PC-9 (cell line): ENCODE results near the gene SYT11. TPM values are rescaled to one million over a fixed set of nuclear protein-coding genes. Genes with fewer than 3 reads are reported as not detected.

ENCODE experiments used
- BruUV-seq: library from RNA; stranded (reverse); fragments of 400-500 nt; replicated peaks from 2 replicates; lab custom pipeline; 2021; lab: Mats Ljungman, UMichigan
- CTCF ChIA-PET: fragments of 300-600 bp; sonication (Branson Sonifier 250); formaldehyde crosslinking; loops from one replicate; lab custom pipeline; 2022; ENCODE audit warnings: antibody characterized with exemption; lab: Charles Lee
- POLR2A ChIA-PET: fragments of 300-600 bp; sonication (Branson Sonifier 250); formaldehyde crosslinking; loops from one replicate; lab custom pipeline; 2022; ENCODE audit warnings: antibody characterized with exemption; ENCODE audit not compliant: unreplicated experiment; lab: Charles Lee
- DNase-seq, 2 experiments: peaks; one replicate each; pipeline versions ENCODE4 v3.0.0 to v3.0.0-alpha.2; 2015 to 2022; ENCODE audit warnings: mixed read lengths in 1 of 2
- H2AFZ ChIP-seq: fragments of 200-600 bp; sonication (generic); 2 replicates; pipeline ENCODE4 v1.8.1; 2017; ENCODE audit warnings: antibody characterized with exemption
- H3F3A ChIP-seq: fragments of 200-600 bp; sonication (generic); 2 replicates; pipeline ENCODE4 v1.8.1; 2017; ENCODE audit warnings: antibody characterized with exemption, mild to moderate bottlenecking, low read depth; ENCODE audit not compliant: insufficient read depth
- H3K27ac ChIP-seq: fragments of 200-600 bp; sonication (generic); 2 replicates; pipeline ENCODE4 v1.6.1; 2016; ENCODE audit warnings: mixed run types
- H3K27me3 ChIP-seq: fragments of 200-600 bp; sonication (generic); 2 replicates; pipeline ENCODE4 v1.6.1; 2016; ENCODE audit warnings: low read depth, mixed run types; ENCODE audit not compliant: insufficient read depth
- H3K36me3 ChIP-seq: fragments of 200-600 bp; sonication (generic); 2 replicates; pipeline ENCODE4 v1.6.1; 2016; ENCODE audit warnings: low read depth, mixed run types
- H3K4me1 ChIP-seq: fragments of 200-600 bp; sonication (generic); replicated peaks from 2 replicates; pipeline ENCODE4 v1.6.1; 2016; ENCODE audit warnings: mixed run types; ENCODE audit not compliant: insufficient read depth
- H3K4me2 ChIP-seq: fragments of 200-600 bp; sonication (generic); 2 replicates; pipeline ENCODE4 v1.6.1; 2017; ENCODE audit warnings: mixed run types
- H3K4me3 ChIP-seq: fragments of 200-600 bp; sonication (generic); 2 replicates; pipeline ENCODE4 v1.6.1; 2016; ENCODE audit warnings: mixed run types
- H3K79me2 ChIP-seq: fragments of 200-600 bp; sonication (generic); 2 replicates; pipeline ENCODE4 v1.6.1; 2017; ENCODE audit warnings: low read depth, mixed run types
- H3K9me2 ChIP-seq: fragments of 200-600 bp; sonication (generic); 2 replicates; pipeline ENCODE4 v1.8.1; 2017; ENCODE audit warnings: mild to moderate bottlenecking; ENCODE audit not compliant: insufficient read depth
- H3K9me3 ChIP-seq: fragments of 200-600 bp; sonication (generic); 2 replicates; pipeline ENCODE4 v1.8.1; 2016; ENCODE audit warnings: low read depth; ENCODE audit not compliant: insufficient read depth
- H4K20me1 ChIP-seq: fragments of 200-600 bp; sonication (generic); 2 replicates; pipeline ENCODE4 v1.8.1; 2017; ENCODE audit not compliant: insufficient read depth
- CTCF ChIP-seq: fragments of 200-600 bp; sonication (generic); conservative IDR thresholded peaks from 2 replicates; pipeline ENCODE4 v1.6.1; 2017; ENCODE audit warnings: mixed run types, antibody characterized with exemption, mild to moderate bottlenecking, moderate library complexity
- EZH2 ChIP-seq: fragments of 200-600 bp; sonication (generic); IDR thresholded peaks from 2 replicates; pipeline ENCODE4 v1.8.0; 2017; ENCODE audit warnings: antibody characterized with exemption, low read depth
- intact Hi-C: fragments of 100-400 bp; cut with micrococcal nuclease; formaldehyde crosslinking; loops from one replicate; pipeline ENCODE4 v1.10.0; 2022; ENCODE audit not compliant: unreplicated experiment
- total RNA-seq: library from RNA; stranded (reverse); gene quantifications from 2 replicates; pipeline ENCODE4 v1.2.3, GENCODE V29; 2021

Gene SYT11
- total RNA-seq, 1 experiment from 2014 or later, result 0.09 TPM

- no peaks in the 10 kb centered on the region for H3K4me1 ChIP-seq
- H4K20me1 ChIP-seq, result peaks cover 5% of the 10 kb centered on the region; the same call in 1 of the 2 replicates
- H3K79me2 ChIP-seq, result no peaks in the 10 kb centered on the region
- H3F3A ChIP-seq, result peaks cover 58% of the 10 kb centered on the region
- no peak overlapping the region for H3K4me3 ChIP-seq
- H3K36me3 ChIP-seq, result peaks cover 49% of the 10 kb centered on the region
- no peak for DNase-seq
- ChIA-PET POLR2A (no interaction called here), CTCF (no interaction called here)
- intact Hi-C loops, result no loop called here
- no peak overlapping the region for H3K27ac ChIP-seq
- H3K27me3 ChIP-seq, result no peaks in the 10 kb centered on the region
- H3K9me2 ChIP-seq, result no peaks in the 10 kb centered on the region
- BruUV-seq, result no TSS peak
- H3K4me2 ChIP-seq, result no peak overlapping the region
- H2AFZ ChIP-seq, result no peak overlapping the region
- TF ChIP-seq CTCF (no peak), EZH2 (no peak)
- H3K9me3 ChIP-seq, result no peaks in the 10 kb centered on the region
Measured at GRCh38 chr1:155900161-155900560, 40.8 kb downstream of the SYT11 start.

GRCh38 chr1:155904261-155904660 lies 44.9 kb downstream of the SYT11 start:
- Histone ChIP-seq H3K9me2 (no peaks in the 10 kb centered on the region), H3K4me3 (no peak overlapping the region), H3K36me3 (peaks cover 65% of the 10 kb centered on the region), H3K4me1 (peaks cover 2% of the 10 kb centered on the region), H3K27ac (no peak overlapping the region), H3F3A (peaks cover 36% of the 10 kb centered on the region), H4K20me1 (peaks cover 5% of the 10 kb centered on the region; the same call in 1 of the 2 replicates), H2AFZ (no peak overlapping the region), H3K79me2 (peaks cover 23% of the 10 kb centered on the region), H3K27me3 (no peaks in the 10 kb centered on the region), H3K9me3 (no peaks in the 10 kb centered on the region), H3K4me2 (no peak overlapping the region)
- POLR2A ChIA-PET, result interaction anchor here (0.6 to 0.7 kb wide), 3 partner anchors 9 to 769 kb away, joined by 3 to 4 read pairs (median 3); no protein-coding TSS in a partner anchor
- CTCF ChIA-PET, result no interaction called here
- intact Hi-C loops, result no loop called here
- DNase-seq, result no peak
- BruUV-seq, result no TSS peak
- TF ChIP-seq CTCF, result no peak
- no peak for TF ChIP-seq EZH2

- Histone ChIP-seq H3K27me3 (no peaks in the 10 kb centered on the region), H3K4me3 (peak overlapping the region; percentile 73), H3K9me3 (no peaks in the 10 kb centered on the region), H3K4me1 (peaks cover 45% of the 10 kb centered on the region), H3F3A (peaks cover 60% of the 10 kb centered on the region), H2AFZ (no peak overlapping the region), H4K20me1 (peaks cover 5% of the 10 kb centered on the region), H3K36me3 (peaks cover 56% of the 10 kb centered on the region), H3K27ac (peak overlapping the region; percentile 94), H3K4me2 (peak overlapping the region; percentile 87), H3K9me2 (no peaks in the 10 kb centered on the region), H3K79me2 (peaks cover 36% of the 10 kb centered on the region)
- ChIA-PET CTCF (interaction anchor here (0.6 kb wide), 1 partner anchor 259 kb away, joined by 8 read pairs; no protein-coding TSS in a partner anchor), POLR2A (interaction anchor here (0.6 to 0.8 kb wide), 2 partner anchors 16 to 1997 kb away, joined by 3 read pairs; no protein-coding TSS in a partner anchor)
- BruUV-seq, result no TSS peak
- peak; percentile 66 to 94 for DNase-seq
- no peak for TF ChIP-seq CTCF
- TF ChIP-seq EZH2, result no peak
- intact Hi-C loops, result loop anchor here (2.0 to 5.0 kb wide), 2 partner anchors 17 to 53 kb away; partner anchors contain the start of genes GON4L and SYT11
Measured at GRCh38 chr1:155909894-155910293, 50.5 kb downstream of the SYT11 start.
